T47D (cell line): ENCODE measurements around the gene ZNF514.
"Not testable (repeated sequence)": the region's sequence is repeated elsewhere in the genome, so short reads cannot be mapped to it uniquely, and the experiment has no call there.

Experiments
- DNase-seq, 2 experiments: peaks; one replicate each; pipeline versions ENCODE4 v3.0.0 to v3.0.0-alpha.2; 2011 to 2012; ENCODE audit warnings: low read depth in 1 of 2, low spot score in 1 of 2
- JUND ChIP-seq: IDR thresholded peaks from 2 replicates; pipeline ENCODE4 v1.6.1; 2012; ENCODE audit warnings: low read depth
- in situ Hi-C: cut with HindIII; loops from 2 replicates; pipeline ENCODE4 v1.10.0; 2016; ENCODE audit warnings: low sequenced_read_pairs, low pct_unique_long_range_greater_than_20kb

The ZNF514 gene

GRCh38 chr2:95159690-95160449, at the start of gene ZNF514:
Gene ZNF514 (minus strand): TSS chr2:95159848. CDS start chr2:95153253, 6,595 bp downstream.
- in situ Hi-C loops, result no loop called here
- peak; percentile 47 to 76 for DNase-seq
- TF ChIP-seq JUND, result no peak

DNA sequence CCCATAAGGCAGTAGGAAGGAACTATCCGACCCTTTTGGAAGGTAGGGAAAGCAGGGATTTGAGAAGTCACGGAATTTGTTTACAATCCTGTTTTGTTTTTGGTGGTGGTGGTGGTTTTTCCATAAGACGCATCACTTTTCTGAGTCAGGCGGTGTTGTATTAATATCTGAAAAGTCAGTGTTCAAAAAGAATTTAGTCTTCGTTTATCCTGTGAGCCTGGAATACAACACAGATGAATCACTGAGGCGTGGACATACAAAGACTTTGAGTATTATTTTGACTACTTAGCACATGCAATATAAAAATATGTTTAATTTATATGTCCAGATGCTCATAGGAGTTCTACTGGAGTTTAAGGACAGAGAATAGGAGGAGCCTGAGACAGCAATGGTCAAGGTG, 48.5 kb upstream of the ZNF514 start:
- in situ Hi-C loops, result no loop called here
- DNase-seq, result no peak
- TF ChIP-seq JUND, result no peak

GRCh38 chr2:95207111-95207961, 47.7 kb upstream of the ZNF514 start, which contains the start of gene ZNF892:
Gene ZNF892 (plus strand): TSS chr2:95207521. CDS start chr2:95207816, 295 bp downstream.
- peak; percentile 88 to 95 for DNase-seq
- in situ Hi-C loops, result no loop called here
- no peak for TF ChIP-seq JUND

- in situ Hi-C loops, result no loop called here
- TF ChIP-seq JUND, result no peak
- DNase-seq, result no peak
These were observed 46.4 kb upstream of the ZNF514 start for GRCh38 chr2:95206096-95206495.

- DNase-seq, result no peak
- in situ Hi-C loops, result no loop called here
- TF ChIP-seq JUND, result no peak
These were observed 44.7 kb upstream of the ZNF514 start for GRCh38 chr2:95204396-95204795.

GRCh38 chr2:95203911-95204310, 44.3 kb upstream of the ZNF514 start:
- in situ Hi-C loops, result no loop called here
- TF ChIP-seq JUND, result no peak
- no peak for DNase-seq

- in situ Hi-C loops, result not testable (repeated sequence)
- peak in 1 of 2 experiments; percentile 48 for DNase-seq
These were observed 33.3 kb upstream of the ZNF514 start for GRCh38 chr2:95192956-95193355.

DNA sequence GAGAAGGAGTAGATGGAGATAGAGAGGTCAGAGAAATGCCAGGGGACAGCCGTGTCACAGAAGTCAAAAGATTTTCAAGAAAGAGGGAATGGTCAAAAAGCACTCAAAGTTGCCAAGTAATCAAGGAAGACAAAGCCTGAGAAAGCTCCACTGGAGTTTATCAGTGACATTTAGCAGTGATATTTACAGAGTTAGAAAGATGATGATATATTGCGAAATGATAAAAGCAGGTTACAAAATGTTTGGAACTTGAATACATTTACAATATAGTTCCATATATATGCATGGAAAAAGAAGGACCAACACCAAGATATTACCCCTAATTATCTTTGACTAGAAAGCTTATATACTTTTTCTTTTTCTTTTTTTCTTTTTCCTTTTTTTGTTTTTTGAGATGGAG, 26.3 kb upstream of the ZNF514 start:
- no peak for TF ChIP-seq JUND
- in situ Hi-C loops, result no loop called here
- DNase-seq, result no peak

DNA sequence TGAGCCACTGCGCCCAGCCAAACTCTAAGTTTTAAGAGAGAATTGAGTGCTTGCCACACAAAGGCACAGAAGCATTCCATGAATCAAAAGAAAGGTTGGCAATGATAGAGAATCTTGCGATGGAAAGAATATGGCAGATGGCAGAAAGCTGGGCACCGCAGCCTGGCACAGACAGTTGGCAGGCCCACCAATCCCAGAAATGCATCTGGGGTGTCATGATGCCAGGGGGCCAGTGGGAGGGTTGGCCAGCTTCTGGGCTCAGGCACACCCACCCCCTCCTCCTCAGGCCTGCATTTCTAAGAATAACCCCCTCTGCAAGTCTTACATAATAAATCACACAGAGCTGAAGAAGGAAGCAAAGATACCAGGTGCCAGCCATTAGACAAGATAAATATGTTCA, 25.5 kb upstream of the ZNF514 start:
- no peak for DNase-seq
- in situ Hi-C loops, result no loop called here
- TF ChIP-seq JUND, result no peak

GRCh38 chr2:95181774-95182173, 22.1 kb upstream of the ZNF514 start:
- in situ Hi-C loops, result no loop called here
- TF ChIP-seq JUND, result no peak
- DNase-seq, result no peak

DNA sequence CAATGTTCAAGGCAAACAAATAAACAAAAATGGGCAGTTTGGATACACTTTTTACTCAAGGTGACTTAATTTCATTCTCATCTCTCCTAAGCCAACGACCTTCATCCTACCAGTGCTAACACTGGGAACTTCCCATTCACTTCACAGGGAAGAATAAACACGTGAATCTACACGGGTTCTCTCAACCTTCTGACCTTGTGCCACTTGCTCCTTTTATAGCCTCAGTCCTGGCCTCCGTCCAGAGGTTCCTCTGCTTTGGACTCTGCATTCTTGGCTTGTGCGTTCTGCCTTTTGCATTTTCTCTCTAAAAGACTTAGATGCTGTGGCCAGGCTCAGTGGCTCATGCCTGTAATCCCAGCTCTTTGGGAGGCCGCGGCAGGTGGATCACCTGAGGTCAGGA, 19.8 kb upstream of the ZNF514 start:
- in situ Hi-C loops, result no loop called here
- TF ChIP-seq JUND, result no peak
- no peak for DNase-seq

DNA sequence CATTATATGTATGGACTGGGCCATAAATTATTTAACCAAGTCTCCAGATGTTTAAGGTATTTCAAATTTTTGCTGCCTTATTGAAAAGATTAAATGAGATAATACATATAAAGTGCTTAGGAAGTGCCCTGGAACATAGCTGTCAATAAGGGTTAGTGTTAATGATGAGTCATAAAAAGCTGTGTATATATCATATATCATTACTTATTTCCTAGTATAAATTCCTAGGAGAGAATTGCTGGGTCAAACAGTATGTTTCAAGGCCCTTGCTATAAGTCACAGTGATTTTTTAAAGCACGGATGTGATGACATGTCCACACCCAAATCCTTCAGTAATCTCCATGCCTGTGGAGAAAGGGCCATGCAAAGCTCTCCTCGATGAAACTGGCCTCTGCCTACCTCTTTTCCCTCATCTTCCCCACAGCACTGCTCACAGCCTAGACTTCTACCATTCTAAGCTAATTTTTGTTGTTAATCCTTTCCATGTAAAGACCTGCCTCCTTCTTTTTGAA, 14.4 kb upstream of the ZNF514 start:
- in situ Hi-C loops, result no loop called here
- DNase-seq, result no peak
- no peak for TF ChIP-seq JUND

DNA sequence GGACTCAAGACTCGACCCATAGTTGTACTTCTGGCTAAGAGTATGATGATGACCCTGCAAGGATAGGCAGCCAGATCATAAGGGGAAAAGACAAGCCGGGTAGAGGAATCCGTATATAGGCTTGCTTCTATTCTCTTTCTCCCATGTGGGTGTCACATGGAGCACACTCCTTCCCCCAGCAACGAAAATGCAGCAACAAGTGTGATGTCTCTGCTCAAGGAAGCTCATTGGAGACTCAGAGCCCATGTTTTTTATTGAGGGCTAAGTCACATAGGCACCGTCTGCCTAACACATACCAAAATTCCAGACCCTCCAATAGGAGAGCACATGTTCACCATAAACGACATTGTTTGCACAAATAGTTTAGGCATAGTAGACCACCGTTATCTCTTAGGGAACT, 12.3 kb upstream of the ZNF514 start:
- in situ Hi-C loops, result no loop called here
- DNase-seq, result no peak
- no peak for TF ChIP-seq JUND
